Loucy (cell line): ENCODE data around the gene CD109.
A peak's percentile ranks its signal among the peaks of the same experiment; 100 is the strongest.

ENCODE experiments used
- H2AFZ ChIP-seq: fragments of 200-600 bp; sonication (generic); 2 replicates; pipeline ENCODE4 v1.6.0; 2016; ENCODE audit warnings: antibody characterized with exemption, mild to moderate bottlenecking, low read length, moderate library complexity
- H3F3A ChIP-seq: fragments of 200-600 bp; 2 replicates; pipeline ENCODE4 v1.6.0; 2016; ENCODE audit warnings: antibody characterized with exemption, low read depth, mild to moderate bottlenecking
- H3K27me3 ChIP-seq: fragments of 200-600 bp; sonication (generic); 2 replicates; pipeline ENCODE4 v1.6.1; 2014; ENCODE audit warnings: low read length, mild to moderate bottlenecking; ENCODE audit not compliant: insufficient read depth, poor library complexity, severe bottlenecking
- H3K36me3 ChIP-seq: fragments of 200-600 bp; sonication (generic); 2 replicates; pipeline ENCODE4 v1.6.1; 2016; ENCODE audit warnings: low read length; ENCODE audit not compliant: insufficient read depth
- H3K4me1 ChIP-seq: fragments of 200-600 bp; sonication (generic); 2 replicates; pipeline ENCODE4 v1.5.1; 2014; ENCODE audit warnings: low read length, mild to moderate bottlenecking; ENCODE audit not compliant: insufficient read depth, poor library complexity, severe bottlenecking
- H3K4me2 ChIP-seq: fragments of 200-600 bp; sonication (generic); 2 replicates; pipeline ENCODE4 v1.6.0; 2014; ENCODE audit warnings: antibody characterized with exemption, low read length, low read depth, mild to moderate bottlenecking; ENCODE audit not compliant: poor library complexity, severe bottlenecking
- H3K4me3 ChIP-seq: fragments of 200-600 bp; sonication (generic); 2 replicates; pipeline ENCODE4 v1.5.1; 2014; ENCODE audit warnings: low read length, mild to moderate bottlenecking, mixed read lengths; ENCODE audit not compliant: poor library complexity, severe bottlenecking
- H3K79me2 ChIP-seq: fragments of 200-600 bp; sonication (generic); 2 replicates; pipeline ENCODE4 v1.6.1; 2014; ENCODE audit warnings: low read length; ENCODE audit not compliant: insufficient read depth
- H3K9ac ChIP-seq: fragments of 200-600 bp; sonication (generic); 2 replicates; pipeline ENCODE4 v1.6.0; 2014; ENCODE audit warnings: mild to moderate bottlenecking, low read depth, low read length, moderate library complexity; ENCODE audit not compliant: poor library complexity, severe bottlenecking
- H3K9me2 ChIP-seq: fragments of 200-600 bp; sonication (generic); replicated peaks from 2 replicates; pipeline ENCODE4 v1.6.1; 2016; ENCODE audit warnings: low read depth, low read length, mixed read lengths
- H3K9me3 ChIP-seq: fragments of 200-600 bp; sonication (generic); 2 replicates; pipeline ENCODE4 v1.6.1; 2014; ENCODE audit warnings: mild to moderate bottlenecking, antibody characterized with exemption, low read length, low read depth; ENCODE audit not compliant: insufficient read depth
- H4K20me1 ChIP-seq: fragments of 200-600 bp; sonication (generic); 2 replicates; pipeline ENCODE4 v1.6.0; 2014; ENCODE audit warnings: antibody characterized with exemption, low read length, mild to moderate bottlenecking; ENCODE audit not compliant: insufficient read depth, poor library complexity, severe bottlenecking
- CTCF ChIP-seq: fragments of 200-600 bp; sonication (generic); conservative IDR thresholded peaks from 2 replicates; pipeline ENCODE4 v1.5.1; 2014; ENCODE audit warnings: mild to moderate bottlenecking, antibody characterized with exemption, low read length
- EZH2phosphoT487 ChIP-seq: fragments of 200-600 bp; IDR thresholded peaks from 2 replicates; pipeline ENCODE4 v1.6.1; 2018; ENCODE audit warnings: antibody characterized with exemption, mild to moderate bottlenecking, moderate library complexity, borderline replicate concordance

The CD109 gene

GRCh38 chr6:73738367-73739028 is 42.5 kb downstream of the CD109 start:
- H3K4me3 ChIP-seq, result no peak overlapping the region
- no peak overlapping the region for H3K4me2 ChIP-seq
- H4K20me1 ChIP-seq, result no peaks in the 10 kb centered on the region
- H3F3A ChIP-seq, result no peaks in the 10 kb centered on the region
- H3K9ac ChIP-seq, result no peak overlapping the region
- no peak for TF ChIP-seq EZH2phosphoT487
- no peak for TF ChIP-seq CTCF
- H3K9me3 ChIP-seq, result no peaks in the 10 kb centered on the region
- no peaks in the 10 kb centered on the region for H3K4me1 ChIP-seq
- H3K79me2 ChIP-seq, result no peaks in the 10 kb centered on the region
- no peaks in the 10 kb centered on the region for H3K27me3 ChIP-seq
- H2AFZ ChIP-seq, result no peak overlapping the region
- no peaks in the 10 kb centered on the region for H3K9me2 ChIP-seq
- H3K36me3 ChIP-seq, result peaks cover 10% of the 10 kb centered on the region; the same call in 1 of the 2 replicates

GRCh38 chr6:73739096-73739495 is 43.1 kb downstream of the CD109 start:
- Histone ChIP-seq H3K36me3 (peaks cover 12% of the 10 kb centered on the region; the same call in 1 of the 2 replicates), H3K4me2 (no peak overlapping the region), H4K20me1 (no peaks in the 10 kb centered on the region), H3K4me1 (no peaks in the 10 kb centered on the region), H3F3A (no peaks in the 10 kb centered on the region), H3K9ac (no peak overlapping the region), H2AFZ (no peak overlapping the region), H3K27me3 (no peaks in the 10 kb centered on the region), H3K79me2 (no peaks in the 10 kb centered on the region), H3K4me3 (no peak overlapping the region), H3K9me2 (no peaks in the 10 kb centered on the region), H3K9me3 (no peaks in the 10 kb centered on the region)
- peak; percentile 88 for TF ChIP-seq CTCF
- no peak for TF ChIP-seq EZH2phosphoT487

DNA sequence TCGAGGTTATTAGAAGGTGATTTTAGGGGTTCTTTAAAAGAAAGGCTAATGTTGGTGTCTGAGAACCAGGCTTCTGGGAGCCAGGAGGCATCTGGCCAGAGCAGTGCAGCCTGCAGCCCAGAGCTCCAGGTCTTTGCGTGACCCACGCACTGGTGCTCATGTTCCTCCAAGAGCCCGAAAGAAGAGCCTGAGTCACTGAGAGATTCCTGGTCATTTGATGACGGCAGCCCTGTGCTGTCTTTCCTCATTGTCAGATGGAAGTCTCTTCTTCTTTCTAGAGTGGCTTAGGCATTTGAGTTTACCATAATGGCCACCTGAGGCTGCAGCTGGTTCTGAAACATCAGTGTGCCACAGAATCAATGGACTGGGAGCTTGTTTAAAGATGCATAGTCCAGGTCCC is 46.4 kb downstream of the CD109 start:
- Histone ChIP-seq H2AFZ (no peak overlapping the region), H3K9ac (no peak overlapping the region), H3F3A (no peaks in the 10 kb centered on the region), H3K4me2 (no peak overlapping the region), H3K79me2 (no peaks in the 10 kb centered on the region), H3K27me3 (no peaks in the 10 kb centered on the region), H4K20me1 (no peaks in the 10 kb centered on the region), H3K4me1 (no peaks in the 10 kb centered on the region), H3K9me3 (no peaks in the 10 kb centered on the region), H3K36me3 (peaks cover 4% of the 10 kb centered on the region; the same call in 1 of the 2 replicates), H3K4me3 (no peak overlapping the region), H3K9me2 (no peaks in the 10 kb centered on the region)
- no peak for TF ChIP-seq CTCF
- no peak for TF ChIP-seq EZH2phosphoT487
